Stimulated activated naive CD8-positive, alpha-beta T cell treated with anti-CD3 and anti-CD28 coated beads, Interleukin-15, Interleukin-2, amounts not matched to agents 100 U/mL and 50 U/mL, for 24 hours (primary cell): Measurements from ENCODE around the gene FIGLA.

Experiments
- ATAC-seq: fragments of 150-1000 bp; cut with Tn5 transposase; one replicate; pipeline ENCODE4 v1.10.0; 2021
- DNase-seq: peaks from one replicate; pipeline ENCODE4 v3.0.0; 2021

The FIGLA gene

GRCh38 chr2:70790136-70790828, at the start of gene FIGLA:
FIGLA (minus strand) TSS chr2:70790643; CDS start chr2:70790638, 5 bp downstream.
- no peak for DNase-seq
- ATAC-seq: no peak

- no peak for ATAC-seq
- DNase-seq: no peak
These were observed 47.8 kb upstream of the FIGLA start for GRCh38 chr2:70837980-70838925.

- DNase-seq: no peak
- no peak for ATAC-seq
These were observed 45.2 kb upstream of the FIGLA start, which contains the start of gene CD207 for GRCh38 chr2:70835643-70836042. CD207 (minus strand) TSS chr2:70835816; CDS start chr2:70835776, 40 bp downstream.

- no peak for DNase-seq
- no peak for ATAC-seq
These were observed 44.4 kb upstream of the FIGLA start for GRCh38 chr2:70834881-70835280.

GRCh38 chr2:70834106-70834505, 43.7 kb upstream of the FIGLA start:
- DNase-seq (no peak), ATAC-seq (no peak)

- ATAC-seq: no peak
- DNase-seq: no peak
These were observed 42.8 kb upstream of the FIGLA start for GRCh38 chr2:70833246-70833645.

GRCh38 chr2:70832386-70832785, 41.9 kb upstream of the FIGLA start:
- ATAC-seq: no peak
- no peak for DNase-seq

GRCh38 chr2:70831861-70832260, 41.4 kb upstream of the FIGLA start:
- ATAC-seq (no peak), DNase-seq (no peak)

GRCh38 chr2:70830366-70830765, 39.9 kb upstream of the FIGLA start:
- no peak for ATAC-seq
- DNase-seq: no peak

GRCh38 chr2:70829916-70830315, 39.5 kb upstream of the FIGLA start:
- no peak for ATAC-seq
- no peak for DNase-seq

- ATAC-seq (no peak), DNase-seq (no peak)
These were observed 38.7 kb upstream of the FIGLA start for GRCh38 chr2:70828914-70829824.

- DNase-seq: no peak
- ATAC-seq: no peak
These were observed 37.7 kb upstream of the FIGLA start for GRCh38 chr2:70828115-70828514.

GRCh38 chr2:70827388-70827787, 36.9 kb upstream of the FIGLA start:
- ATAC-seq: no peak
- no peak for DNase-seq

GRCh38 chr2:70826696-70827350, 36.4 kb upstream of the FIGLA start:
- DNase-seq (no peak), ATAC-seq (peak; percentile 67)

- ATAC-seq: no peak
These were observed 32.8 kb upstream of the FIGLA start for GRCh38 chr2:70823249-70823648.

GRCh38 chr2:70822843-70823242, 32.4 kb upstream of the FIGLA start:
- ATAC-seq: no peak

More at GRCh38 chr2:70823249-70823648, 32.8 kb upstream of the FIGLA start:
- DNase-seq: no peak

GRCh38 chr2:70820499-70820898, 30.1 kb upstream of the FIGLA start, which contains the start of gene CLEC4F:
CLEC4F (minus strand) TSS chr2:70820599; CDS start chr2:70820523, 76 bp downstream.
- no peak for DNase-seq
- no peak for ATAC-seq

More at GRCh38 chr2:70822843-70823242, 32.4 kb upstream of the FIGLA start:
- DNase-seq: no peak

- DNase-seq: no peak
- no peak for ATAC-seq
These were observed 27.0 kb upstream of the FIGLA start for GRCh38 chr2:70817284-70817954.

GRCh38 chr2:70816726-70817125, 26.3 kb upstream of the FIGLA start:
- ATAC-seq: no peak
- no peak for DNase-seq
